Gastroesophageal sphincter (tissue), 3 donors: ENCODE data around the gene EFNB2.

Experiments used
- CTCF ChIP-seq, 4 experiments: fragments of 200-600 bp in 2 of 4; fragments of 450-650 bp in 2 of 4; sonication (generic) in 1 of 4; IDR thresholded peaks; one replicate each; pipeline ENCODE4 v1.5.1; 2017 to 2019; ENCODE audit warnings: antibody characterized with exemption in 4 of 4, mild to moderate bottlenecking in 2 of 4, moderate library complexity in 2 of 4
- POLR2A ChIP-seq, 2 donors: fragments of 450-650 bp; IDR thresholded peaks; one replicate each; pipeline ENCODE4 v1.6.1; 2017; ENCODE audit warnings: antibody characterized with exemption in 2 of 2, mild to moderate bottlenecking in 2 of 2, moderate library complexity in 1 of 2
- POLR2AphosphoS5 ChIP-seq: sonication (generic); formaldehyde crosslinking; IDR thresholded peaks from one replicate; pipeline ENCODE4 v1.6.1; 2017; ENCODE audit warnings: antibody characterized with exemption

- TF ChIP-seq CTCF (IDR thresholded peaks at IDR 0.05) = no peak
- TF ChIP-seq POLR2A (IDR thresholded peaks at IDR 0.05) = no peak
- TF ChIP-seq POLR2AphosphoS5 = no peak
Measured at GRCh38 chr13:106551751-106552150, 16.3 kb upstream of the EFNB2 start.
